SK-N-MC (cell line): ENCODE measurements around the gene LRMDA.

ENCODE experiments used
- EZH2 ChIP-seq: fragments of 200-600 bp; sonication (generic); IDR thresholded peaks from one replicate; pipeline ENCODE4 v1.6.1; 2017; ENCODE audit warnings: antibody characterized with exemption
- POLR2AphosphoS5 ChIP-seq: IDR thresholded peaks from 2 replicates; pipeline ENCODE4 v1.6.1; 2012; ENCODE audit warnings: mild to moderate bottlenecking, low read depth, low read length, borderline replicate concordance

- TF ChIP-seq POLR2AphosphoS5: no peak
- TF ChIP-seq EZH2: no peak
Measured at GRCh38 chr10:76324283-76324682, 892.9 kb downstream of the LRMDA start.
